ENCODE data around the gene C10orf143. TPM values are rescaled to one million over a fixed set of nuclear protein-coding genes. Genes with fewer than 3 reads are reported as not detected.

Gene C10orf143
- total RNA-seq, 2 donors from 2014 or later, result 1.5 to 1.9 TPM

DNA sequence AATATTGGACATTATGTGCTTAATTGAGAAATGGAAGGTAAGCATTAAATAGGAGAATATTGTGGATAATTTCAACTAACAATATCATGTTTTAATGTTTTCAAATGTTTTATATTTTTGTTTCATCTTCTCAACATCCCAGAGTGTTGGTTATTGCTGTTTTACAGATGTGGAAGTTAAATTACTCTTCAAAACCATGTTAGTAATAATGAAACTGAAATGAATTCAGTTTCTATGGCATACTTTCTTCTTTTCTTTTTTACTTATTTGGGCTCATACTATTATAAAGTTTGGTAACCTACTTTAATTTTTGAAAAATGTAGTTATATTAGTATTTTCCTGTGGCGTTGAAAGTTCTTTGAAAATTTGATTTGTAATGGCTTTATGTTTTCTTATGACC is 29.8 kb upstream of the C10orf143 start:
- Mint-ChIP-seq H3K9me3 (no peaks in the 10 kb centered on the region), H3K4me1 (peaks cover 16% of the 10 kb centered on the region), H3K27ac (no peak overlapping the region), H3K27me3 (ENCODE audit: insufficient read depth) (no peaks in the 10 kb centered on the region), H3K4me3 (no peak overlapping the region), H3K36me3 (ENCODE audit: low read depth) (peaks cover 39% of the 10 kb centered on the region)
- no peak for DNase-seq
- Histone ChIP-seq H3K27ac (ENCODE audit: low read depth, low read length) (no peak overlapping the region), H3K9ac (ENCODE audit: extremely low read depth, low read length, poor library complexity, severe bottlenecking) (no peak overlapping the region), H3K4me1 (ENCODE audit: control insufficient read depth, insufficient read depth, low read length) (no peaks in the 10 kb centered on the region), H3K4me3 (ENCODE audit: low read length) (no peak overlapping the region), H3K27me3 (ENCODE audit: control insufficient read depth, insufficient read depth, low read length, poor library complexity, severe bottlenecking) (no peaks in the 10 kb centered on the region), H3K9me3 (ENCODE audit: control insufficient read depth, low read length) (no peaks in the 10 kb centered on the region), H3K36me3 (ENCODE audit: control insufficient read depth, insufficient read depth, low read length) (peaks cover 53% of the 10 kb centered on the region)
- WGBS, 2 experiments (ENCODE audit: insufficient coverage in 1 of 2, insufficient read length in 1 of 2), result no CpG with 5 or more reads among the region's 1 CpG
- TF ChIP-seq, protein P1, sequence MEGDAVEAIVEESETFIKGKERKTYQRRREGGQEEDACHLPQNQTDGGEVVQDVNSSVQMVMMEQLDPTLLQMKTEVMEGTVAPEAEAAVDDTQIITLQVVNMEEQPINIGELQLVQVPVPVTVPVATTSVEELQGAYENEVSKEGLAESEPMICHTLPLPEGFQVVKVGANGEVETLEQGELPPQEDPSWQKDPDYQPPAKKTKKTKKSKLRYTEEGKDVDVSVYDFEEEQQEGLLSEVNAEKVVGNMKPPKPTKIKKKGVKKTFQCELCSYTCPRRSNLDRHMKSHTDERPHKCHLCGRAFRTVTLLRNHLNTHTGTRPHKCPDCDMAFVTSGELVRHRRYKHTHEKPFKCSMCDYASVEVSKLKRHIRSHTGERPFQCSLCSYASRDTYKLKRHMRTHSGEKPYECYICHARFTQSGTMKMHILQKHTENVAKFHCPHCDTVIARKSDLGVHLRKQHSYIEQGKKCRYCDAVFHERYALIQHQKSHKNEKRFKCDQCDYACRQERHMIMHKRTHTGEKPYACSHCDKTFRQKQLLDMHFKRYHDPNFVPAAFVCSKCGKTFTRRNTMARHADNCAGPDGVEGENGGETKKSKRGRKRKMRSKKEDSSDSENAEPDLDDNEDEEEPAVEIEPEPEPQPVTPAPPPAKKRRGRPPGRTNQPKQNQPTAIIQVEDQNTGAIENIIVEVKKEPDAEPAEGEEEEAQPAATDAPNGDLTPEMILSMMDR (conservative IDR thresholded peaks at IDR 0.05), result no peak

DNA sequence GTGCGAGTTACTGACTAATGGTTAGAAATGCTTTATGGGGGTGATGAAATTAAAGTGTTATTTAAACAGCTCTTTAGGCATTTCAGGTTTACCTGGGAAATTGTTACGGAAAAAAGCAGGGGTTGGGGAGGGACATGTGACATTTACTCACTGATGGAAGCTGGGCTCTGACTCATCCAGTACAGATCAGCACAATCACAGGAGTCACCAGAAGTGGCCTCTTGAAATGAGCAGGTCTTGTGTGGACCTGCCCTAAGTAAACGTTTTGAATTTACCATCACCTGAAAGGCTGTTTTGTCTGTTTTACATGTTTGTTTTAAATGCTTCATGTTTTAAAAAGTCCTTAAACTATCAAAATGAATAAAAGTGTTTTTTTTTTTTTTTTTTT is 27.8 kb upstream of the C10orf143 start:
- Mint-ChIP-seq H3K36me3 (ENCODE audit: low read depth) (peaks cover 31% of the 10 kb centered on the region), H3K9me3 (no peaks in the 10 kb centered on the region), H3K4me1 (peaks cover 16% of the 10 kb centered on the region), H3K4me3 (peak overlapping the region; percentile 79), H3K27me3 (ENCODE audit: insufficient read depth) (peaks cover 11% of the 10 kb centered on the region), H3K27ac (peak overlapping the region; percentile 72)
- H3K27ac ChIP-seq (ENCODE audit: low read depth, low read length), result no peak overlapping the region
- H3K9ac ChIP-seq (ENCODE audit: extremely low read depth, low read length, poor library complexity, severe bottlenecking), result no peak overlapping the region
- DNase-seq, result no peak
- no peaks in the 10 kb centered on the region for H3K9me3 ChIP-seq (ENCODE audit: control insufficient read depth, low read length)
- peak overlapping the region; percentile 95 for H3K4me3 ChIP-seq (ENCODE audit: low read length)
- TF ChIP-seq, protein P1 (conservative IDR thresholded peaks at IDR 0.05), result no peak
- H3K27me3 ChIP-seq (ENCODE audit: control insufficient read depth, insufficient read depth, low read length, poor library complexity, severe bottlenecking), result no peaks in the 10 kb centered on the region
- WGBS, 2 experiments (ENCODE audit: insufficient coverage in 1 of 2, insufficient read length in 1 of 2), result 87 to 92% methylated on average over 2 to 3 of the region's 3 CpGs
- H3K36me3 ChIP-seq (ENCODE audit: control insufficient read depth, insufficient read depth, low read length), result peaks cover 43% of the 10 kb centered on the region
- H3K4me1 ChIP-seq (ENCODE audit: control insufficient read depth, insufficient read depth, low read length), result no peaks in the 10 kb centered on the region

DNA sequence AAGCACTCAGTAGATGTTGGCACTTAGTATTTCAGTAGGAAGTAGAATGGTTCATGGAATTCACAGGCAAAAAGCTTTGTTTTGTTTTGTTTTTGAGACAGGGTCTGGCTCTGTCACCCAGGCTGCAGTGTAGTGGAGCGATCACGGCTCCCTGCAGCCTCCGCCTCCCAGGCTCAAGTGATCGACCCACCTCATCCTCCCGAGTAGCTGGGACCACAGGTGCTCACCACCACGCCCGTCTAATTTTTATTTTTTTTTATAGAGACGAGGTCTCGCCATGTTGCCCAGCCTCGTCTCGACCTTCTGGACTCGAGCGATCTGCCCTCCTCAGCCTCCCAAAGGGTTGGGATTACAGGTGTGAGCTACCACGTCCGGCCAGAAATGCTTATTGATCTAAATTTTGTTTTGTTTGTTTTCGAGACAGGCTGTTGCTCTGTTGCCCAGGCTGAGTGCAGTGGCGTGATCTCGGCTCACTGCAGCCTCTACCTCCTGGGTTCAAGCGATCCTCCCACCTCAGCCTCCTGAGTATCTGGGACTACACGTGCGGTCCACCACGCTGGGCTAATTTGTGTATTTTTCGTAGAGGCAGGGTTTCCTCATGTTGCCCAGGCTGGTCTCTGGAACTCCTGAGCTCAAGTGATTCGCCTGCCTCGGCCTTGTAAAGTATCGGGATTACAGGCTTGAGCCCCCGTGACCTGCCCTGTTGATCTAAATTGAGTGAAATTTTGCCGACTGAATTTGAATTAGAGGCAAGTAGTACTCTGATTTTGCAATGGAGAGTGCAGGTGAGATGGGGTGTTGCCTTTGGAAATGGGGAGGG is 27.2 kb upstream of the C10orf143 start:
- Histone ChIP-seq H3K36me3 (ENCODE audit: control insufficient read depth, insufficient read depth, low read length) (peaks cover 39% of the 10 kb centered on the region), H3K27me3 (ENCODE audit: control insufficient read depth, insufficient read depth, low read length, poor library complexity, severe bottlenecking) (no peaks in the 10 kb centered on the region), H3K9ac (ENCODE audit: extremely low read depth, low read length, poor library complexity, severe bottlenecking) (peak overlapping the region; percentile 80), H3K9me3 (ENCODE audit: control insufficient read depth, low read length) (no peaks in the 10 kb centered on the region), H3K27ac (ENCODE audit: low read depth, low read length) (no peak overlapping the region), H3K4me3 (ENCODE audit: low read length) (peak overlapping the region; percentile 95), H3K4me1 (ENCODE audit: control insufficient read depth, insufficient read depth, low read length) (no peaks in the 10 kb centered on the region)
- H3K36me3 Mint-ChIP-seq (ENCODE audit: low read depth), result peaks cover 31% of the 10 kb centered on the region
- TF ChIP-seq, protein P1 (conservative IDR thresholded peaks at IDR 0.05), result no peak
- peak overlapping the region; percentile 79 for H3K4me3 Mint-ChIP-seq
- no peak for DNase-seq
- H3K9me3 Mint-ChIP-seq, result no peaks in the 10 kb centered on the region
- H3K27me3 Mint-ChIP-seq (ENCODE audit: insufficient read depth), result peaks cover 11% of the 10 kb centered on the region
- H3K27ac Mint-ChIP-seq, result peak overlapping the region; percentile 79
- peaks cover 16% of the 10 kb centered on the region for H3K4me1 Mint-ChIP-seq
- WGBS, 2 experiments (ENCODE audit: insufficient coverage in 1 of 2, insufficient read length in 1 of 2), result 89 to 94% methylated on average over 26 to 28 of the region's 28 CpGs
